Measurements from ENCODE around the gene RASAL1. TPM values are rescaled to one million over a fixed set of nuclear protein-coding genes. Genes with fewer than 3 reads are reported as not detected.

Gene RASAL1
- total RNA-seq, 1 experiment from 2014 or later = 0.32 TPM

DNA sequence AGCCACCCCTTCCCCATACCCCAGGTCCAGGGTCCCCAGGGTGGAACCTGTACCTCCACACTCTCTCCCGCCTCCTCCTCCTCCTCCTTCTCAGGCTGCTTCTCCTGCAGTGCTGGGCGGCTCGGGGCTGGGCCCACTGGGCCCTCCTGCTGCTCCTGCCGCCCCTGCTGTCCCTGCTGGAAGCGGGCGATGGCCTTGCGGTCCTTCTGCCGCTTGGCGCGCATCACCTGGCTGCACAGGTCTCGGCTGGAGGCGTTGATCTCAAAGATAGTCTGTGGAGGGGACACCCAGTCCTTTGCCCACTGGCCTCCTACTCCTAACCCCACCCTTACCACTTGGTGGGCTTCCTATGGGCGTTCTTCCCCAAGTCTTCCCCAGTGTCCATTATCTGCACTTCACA is 28.5 kb upstream of the RASAL1 start:
- intact Hi-C loops (cut with micrococcal nuclease; ENCODE audit: unreplicated experiment) = no loop called here
- TF ChIP-seq, protein P1, sequence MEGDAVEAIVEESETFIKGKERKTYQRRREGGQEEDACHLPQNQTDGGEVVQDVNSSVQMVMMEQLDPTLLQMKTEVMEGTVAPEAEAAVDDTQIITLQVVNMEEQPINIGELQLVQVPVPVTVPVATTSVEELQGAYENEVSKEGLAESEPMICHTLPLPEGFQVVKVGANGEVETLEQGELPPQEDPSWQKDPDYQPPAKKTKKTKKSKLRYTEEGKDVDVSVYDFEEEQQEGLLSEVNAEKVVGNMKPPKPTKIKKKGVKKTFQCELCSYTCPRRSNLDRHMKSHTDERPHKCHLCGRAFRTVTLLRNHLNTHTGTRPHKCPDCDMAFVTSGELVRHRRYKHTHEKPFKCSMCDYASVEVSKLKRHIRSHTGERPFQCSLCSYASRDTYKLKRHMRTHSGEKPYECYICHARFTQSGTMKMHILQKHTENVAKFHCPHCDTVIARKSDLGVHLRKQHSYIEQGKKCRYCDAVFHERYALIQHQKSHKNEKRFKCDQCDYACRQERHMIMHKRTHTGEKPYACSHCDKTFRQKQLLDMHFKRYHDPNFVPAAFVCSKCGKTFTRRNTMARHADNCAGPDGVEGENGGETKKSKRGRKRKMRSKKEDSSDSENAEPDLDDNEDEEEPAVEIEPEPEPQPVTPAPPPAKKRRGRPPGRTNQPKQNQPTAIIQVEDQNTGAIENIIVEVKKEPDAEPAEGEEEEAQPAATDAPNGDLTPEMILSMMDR (conservative IDR thresholded peaks at IDR 0.05; ENCODE audit: low read depth, low read length) = no peak
- TF ChIP-seq EZH2 (IDR thresholded peaks at IDR 0.05; ENCODE audit: borderline replicate concordance, low read depth, low read length, poor library complexity, severe bottlenecking) = no peak
- CTCF ChIA-PET = no interaction called here
- POLR2A ChIA-PET (ENCODE audit: low non-redundant PET) = no interaction called here
- no TSS peak for BruUV-seq (replicated peaks)
- DNase-seq (ENCODE audit: low spot score) = no peak
- H3K27me3 ChIP-seq (replicated peaks; ENCODE audit: insufficient read depth, low read depth, low read length, poor library complexity) = no peaks in the 10 kb centered on the region
- H3K36me3 ChIP-seq (ENCODE audit: insufficient read depth, low read length, poor library complexity, severe bottlenecking) = peaks cover 24% of the 10 kb centered on the region
- H3K27ac ChIP-seq (ENCODE audit: low read depth, low read length, poor library complexity, severe bottlenecking) = no peak overlapping the region
- H3K4me3 ChIP-seq (ENCODE audit: low read depth, low read length, poor library complexity, severe bottlenecking) = no peak overlapping the region
- no peaks in the 10 kb centered on the region for H3K9me3 ChIP-seq (ENCODE audit: low read depth, low read length, poor library complexity, severe bottlenecking)
- peaks cover 7% of the 10 kb centered on the region for H3K4me1 ChIP-seq (ENCODE audit: insufficient read depth, low read length, poor library complexity, severe bottlenecking)

DNA sequence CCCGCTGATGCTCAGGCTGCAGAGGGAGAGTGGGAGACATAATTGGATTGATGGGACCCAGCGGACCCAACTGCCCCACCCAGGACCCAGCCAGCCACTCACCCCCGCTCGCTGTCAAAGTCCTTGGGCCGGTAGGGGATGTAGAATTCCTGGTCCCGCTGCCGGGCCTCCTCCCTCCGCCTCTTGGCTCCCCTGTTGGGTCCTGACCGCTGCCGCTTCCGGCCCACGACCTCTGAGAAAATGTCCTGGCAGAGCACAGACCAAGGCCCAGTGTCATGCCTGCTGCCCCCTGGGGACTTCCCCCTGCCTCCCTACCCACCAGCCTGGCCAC is 27.4 kb upstream of the RASAL1 start:
- BruUV-seq (replicated peaks) = no TSS peak
- Histone ChIP-seq H3K27me3 (replicated peaks; ENCODE audit: insufficient read depth, low read depth, low read length, poor library complexity) (no peaks in the 10 kb centered on the region), H3K4me1 (ENCODE audit: insufficient read depth, low read length, poor library complexity, severe bottlenecking) (peaks cover 7% of the 10 kb centered on the region), H3K9me3 (ENCODE audit: low read depth, low read length, poor library complexity, severe bottlenecking) (no peaks in the 10 kb centered on the region), H3K4me3 (ENCODE audit: low read depth, low read length, poor library complexity, severe bottlenecking) (no peak overlapping the region), H3K36me3 (ENCODE audit: insufficient read depth, low read length, poor library complexity, severe bottlenecking) (peaks cover 29% of the 10 kb centered on the region), H3K27ac (ENCODE audit: low read depth, low read length, poor library complexity, severe bottlenecking) (no peak overlapping the region)
- ChIA-PET CTCF (no interaction called here), POLR2A (ENCODE audit: low non-redundant PET) (no interaction called here)
- TF ChIP-seq EZH2 (IDR thresholded peaks at IDR 0.05; ENCODE audit: borderline replicate concordance, low read depth, low read length, poor library complexity, severe bottlenecking) = no peak
- TF ChIP-seq, protein P1 (conservative IDR thresholded peaks at IDR 0.05; ENCODE audit: low read depth, low read length) = no peak
- intact Hi-C loops (cut with micrococcal nuclease; ENCODE audit: unreplicated experiment) = no loop called here
- no peak for DNase-seq (ENCODE audit: low spot score)

DNA sequence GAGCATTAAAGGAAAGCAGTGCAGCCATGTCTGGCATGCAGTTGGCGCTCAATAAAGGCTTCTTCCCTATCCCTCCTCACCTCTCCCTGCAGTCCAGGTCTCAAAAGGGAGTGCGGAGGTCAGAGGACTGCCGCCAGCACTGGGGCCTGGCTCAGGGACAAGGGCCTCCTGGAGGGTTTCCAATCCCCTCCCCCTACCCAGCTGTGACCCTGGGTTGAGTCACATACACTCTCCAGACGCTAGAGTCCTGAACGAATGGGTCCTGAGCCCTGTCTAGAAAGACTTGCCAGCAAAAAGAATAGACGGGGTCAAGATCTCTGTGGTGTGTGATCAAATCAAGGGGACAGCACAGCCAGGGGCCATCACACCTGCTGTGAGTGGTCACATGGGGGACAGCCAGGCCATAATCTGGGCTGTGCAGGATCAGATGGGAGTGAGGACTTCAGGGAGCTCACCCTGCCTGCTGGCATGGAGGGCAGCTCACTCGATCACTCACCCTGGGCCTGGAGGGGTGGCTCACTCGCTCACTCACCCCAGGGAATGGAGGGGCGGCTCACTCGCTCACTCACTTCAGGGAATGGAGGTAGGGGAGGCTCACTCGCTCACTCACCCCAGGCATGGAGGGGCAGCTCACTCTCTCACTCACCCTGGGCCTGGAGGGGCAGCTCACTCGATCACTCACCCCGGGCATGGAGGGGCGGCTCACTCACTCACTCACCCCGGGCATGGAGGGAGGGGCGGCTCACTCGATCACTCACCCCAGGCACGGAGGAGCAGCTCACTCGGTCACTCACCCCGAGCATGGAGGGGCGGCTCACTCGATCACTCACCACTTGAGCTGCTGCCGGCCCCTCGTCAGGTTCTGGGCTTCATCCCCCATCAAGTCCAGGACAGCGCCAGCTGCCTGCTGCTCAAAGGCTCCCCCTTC is 26.8 kb upstream of the RASAL1 start:
- H3K4me3 ChIP-seq (ENCODE audit: low read depth, low read length, poor library complexity, severe bottlenecking) = no peak overlapping the region
- H3K27ac ChIP-seq (ENCODE audit: low read depth, low read length, poor library complexity, severe bottlenecking) = no peak overlapping the region
- no peaks in the 10 kb centered on the region for H3K27me3 ChIP-seq (replicated peaks; ENCODE audit: insufficient read depth, low read depth, low read length, poor library complexity)
- CTCF ChIA-PET = interaction anchor here (0.8 to 1.3 kb wide), 2 partner anchors 12 to 169 kb away, joined by 3 to 6 read pairs; no protein-coding TSS in a partner anchor
- H3K9me3 ChIP-seq (ENCODE audit: low read depth, low read length, poor library complexity, severe bottlenecking) = no peaks in the 10 kb centered on the region
- intact Hi-C loops (cut with micrococcal nuclease; ENCODE audit: unreplicated experiment) = no loop called here
- TF ChIP-seq, protein P1 (conservative IDR thresholded peaks at IDR 0.05; ENCODE audit: low read depth, low read length) = no peak
- TF ChIP-seq EZH2 (IDR thresholded peaks at IDR 0.05; ENCODE audit: borderline replicate concordance, low read depth, low read length, poor library complexity, severe bottlenecking) = no peak
- DNase-seq (ENCODE audit: low spot score) = no peak
- H3K36me3 ChIP-seq (ENCODE audit: insufficient read depth, low read length, poor library complexity, severe bottlenecking) = peaks cover 29% of the 10 kb centered on the region
- no TSS peak for BruUV-seq (replicated peaks)
- POLR2A ChIA-PET (ENCODE audit: low non-redundant PET) = interaction anchor here (0.6 kb wide), 1 partner anchor 303 kb away, joined by 3 read pairs; no protein-coding TSS in a partner anchor
- H3K4me1 ChIP-seq (ENCODE audit: insufficient read depth, low read length, poor library complexity, severe bottlenecking) = peaks cover 7% of the 10 kb centered on the region

Data from A673 (cell line).